WTC11 (cell line): ENCODE measurements around the gene SLC2A10. TPM values are rescaled to one million over a fixed set of nuclear protein-coding genes. Genes with fewer than 3 reads are reported as not detected.

Experiments
- ATAC-seq: fragments of 200-7000 bp; cut with Tn5 transposase; 2 replicates; pipeline ENCODE4 v1.10.0; 2021; ENCODE audit warnings: mild to moderate bottlenecking, moderate library complexity
- CTCF ChIA-PET: fragments of 300-600 bp; sonication (Branson Sonifier 250); formaldehyde crosslinking; loops from one replicate; lab custom pipeline; 2021; ENCODE audit warnings: antibody characterized with exemption; lab: Charles Lee
- POLR2A ChIA-PET: fragments of 350-600 bp; sonication (Branson Sonifier 250); formaldehyde crosslinking; loops from one replicate; lab custom pipeline; 2021; ENCODE audit warnings: antibody characterized with exemption; lab: Charles Lee
- DNase-seq: peaks from one replicate; pipeline ENCODE4 v3.0.0; 2021; ENCODE audit warnings: low spot score
- H3K27ac Mint-ChIP-seq: 2 replicates; pipeline ENCODE4 v1.8.0; 2021; ENCODE audit warnings: mixed read lengths
- H3K27me3 Mint-ChIP-seq: 2 replicates; pipeline ENCODE4 v1.8.0; 2021; ENCODE audit warnings: low read depth, mild to moderate bottlenecking, moderate library complexity, mixed read lengths
- H3K36me3 Mint-ChIP-seq: 2 replicates; pipeline ENCODE4 v1.8.0; 2021; ENCODE audit warnings: mixed read lengths
- H3K4me1 Mint-ChIP-seq: 2 replicates; pipeline ENCODE4 v1.8.0; 2022; ENCODE audit warnings: mixed read lengths
- H3K4me3 Mint-ChIP-seq: 2 replicates; pipeline ENCODE4 v1.8.0; 2021; ENCODE audit warnings: mild to moderate bottlenecking, moderate library complexity, mixed read lengths
- H3K9me3 Mint-ChIP-seq: 2 replicates; pipeline ENCODE4 v1.8.0; 2021; ENCODE audit warnings: mixed read lengths
- ELF4 ChIP-seq: sonication (generic); formaldehyde crosslinking; IDR thresholded peaks from 2 replicates; pipeline ENCODE4 v1.8.1; 2022; ENCODE audit warnings: low read depth, mild to moderate bottlenecking, moderate library complexity, missing genetic modification reagents
- ETV6 ChIP-seq: sonication (generic); formaldehyde crosslinking; IDR thresholded peaks from 2 replicates; pipeline ENCODE4 v1.8.1; 2022; ENCODE audit warnings: mild to moderate bottlenecking, missing genetic modification reagents
- FOXK1 ChIP-seq: sonication (generic); formaldehyde crosslinking; IDR thresholded peaks from 2 replicates; pipeline ENCODE4 v1.8.0; 2022; ENCODE audit warnings: mild to moderate bottlenecking, moderate library complexity, missing genetic modification reagents
- GABPB1 ChIP-seq: sonication (generic); formaldehyde crosslinking; IDR thresholded peaks from 2 replicates; pipeline ENCODE4 v1.8.1; 2023; ENCODE audit warnings: mild to moderate bottlenecking, missing genetic modification reagents
- GTF2I ChIP-seq: fragments of 250-450 bp; sonication (Bioruptor Pico); conservative IDR thresholded peaks from 2 replicates; pipeline ENCODE4 v1.4.0; 2021; ENCODE audit warnings: mild to moderate bottlenecking
- IRF2 ChIP-seq: sonication (generic); formaldehyde crosslinking; IDR thresholded peaks from 2 replicates; pipeline ENCODE4 v1.8.0; 2022; ENCODE audit warnings: low read depth, missing genetic modification reagents, borderline replicate concordance
- NFE2L1 ChIP-seq: sonication (generic); formaldehyde crosslinking; IDR thresholded peaks from 2 replicates; pipeline ENCODE4 v1.8.1; 2023; ENCODE audit warnings: missing genetic modification reagents
- NR3C1 ChIP-seq: sonication (generic); formaldehyde crosslinking; conservative IDR thresholded peaks from 2 replicates; pipeline ENCODE4 v1.8.1; 2023; ENCODE audit warnings: low read depth, mild to moderate bottlenecking, missing genetic modification reagents
- TP53 ChIP-seq: sonication (generic); formaldehyde crosslinking; IDR thresholded peaks from 2 replicates; pipeline ENCODE4 v1.8.1; 2023; ENCODE audit warnings: mild to moderate bottlenecking, missing genetic modification reagents
- ZNF121 ChIP-seq: sonication (generic); formaldehyde crosslinking; IDR thresholded peaks from 2 replicates; pipeline ENCODE4 v1.8.0; 2023; ENCODE audit warnings: missing genetic modification reagents
- ZNF317 ChIP-seq: sonication (generic); formaldehyde crosslinking; IDR thresholded peaks from 2 replicates; pipeline ENCODE4 v1.8.1; 2023; ENCODE audit warnings: low read depth, mild to moderate bottlenecking, moderate library complexity, missing genetic modification reagents, borderline replicate concordance
- total RNA-seq: library from RNA; stranded (reverse); gene quantifications from 3 replicates; pipeline ENCODE4 v1.2.3, GENCODE V29; 2021
- TF ChIP-seq, protein P1 (sequence below): sonication (generic); formaldehyde crosslinking; conservative IDR thresholded peaks from 2 replicates; pipeline ENCODE4 v1.8.1; 2023; ENCODE audit warnings: mild to moderate bottlenecking, low read depth, missing genetic modification reagents, moderate library complexity
- TF ChIP-seq, protein P2 (sequence below): sonication (generic); formaldehyde crosslinking; conservative IDR thresholded peaks from 2 replicates; pipeline ENCODE4 v1.8.1; 2022; ENCODE audit warnings: mild to moderate bottlenecking, missing genetic modification reagents
- TF ChIP-seq, protein P3 (sequence below): fragments of 250-450 bp; sonication (Bioruptor Pico); IDR thresholded peaks from 2 replicates; pipeline ENCODE4 v1.9.0; 2021; ENCODE audit warnings: moderate library complexity, mild to moderate bottlenecking, inconsistent platforms, borderline replicate concordance
- TF ChIP-seq, protein P4 (sequence below): sonication (generic); formaldehyde crosslinking; IDR thresholded peaks from 2 replicates; pipeline ENCODE4 v1.8.0; 2022; ENCODE audit warnings: mild to moderate bottlenecking, missing genetic modification reagents
- TF ChIP-seq, protein P5 (sequence below): sonication (generic); formaldehyde crosslinking; IDR thresholded peaks from 2 replicates; pipeline ENCODE4 v1.8.1; 2023; ENCODE audit warnings: mild to moderate bottlenecking, missing genetic modification reagents
- TF ChIP-seq, protein P6 (sequence below): fragments of 250-450 bp; sonication (Bioruptor Pico); IDR thresholded peaks from 2 replicates; pipeline ENCODE4 v1.9.0; 2021; ENCODE audit warnings: mild to moderate bottlenecking, borderline replicate concordance
- TF ChIP-seq, protein P7 (sequence below): sonication (generic); formaldehyde crosslinking; IDR thresholded peaks from 2 replicates; pipeline ENCODE4 v1.8.1; 2023; ENCODE audit warnings: mild to moderate bottlenecking, missing genetic modification reagents, moderate library complexity
- TF ChIP-seq, protein P8 (sequence below): sonication (generic); formaldehyde crosslinking; IDR thresholded peaks from 2 replicates; pipeline ENCODE4 v1.8.0; 2023; ENCODE audit warnings: missing genetic modification reagents

SLC2A10 gene
- total RNA-seq, 1 experiment from 2014 or later: 8.0 TPM

DNA sequence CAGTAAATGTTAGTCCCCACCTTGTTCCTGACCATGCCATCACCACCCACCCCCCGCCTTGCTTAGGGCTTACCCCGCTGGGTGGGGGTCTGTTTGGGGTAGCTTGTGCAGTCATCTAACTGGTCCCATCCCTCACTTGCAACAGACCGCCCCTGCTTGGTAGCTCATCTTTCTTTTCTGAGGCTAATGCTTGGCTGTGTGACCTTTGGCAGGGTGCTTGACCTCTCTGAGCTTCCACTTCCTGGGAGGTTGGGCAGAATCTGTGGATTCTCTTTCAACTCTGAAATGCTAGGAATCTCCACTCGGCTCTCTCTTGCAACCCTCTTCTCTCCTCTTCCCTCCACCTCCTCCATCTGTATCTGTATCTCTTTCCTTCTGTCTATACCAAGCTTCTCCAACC, 70.4 kb downstream of the SLC2A10 start:
- H3K4me3 Mint-ChIP-seq: no peak overlapping the region
- POLR2A ChIA-PET: interaction anchor here (1.0 kb wide), 1 partner anchor 36 kb away, joined by 3 read pairs; no protein-coding TSS in a partner anchor

DNA sequence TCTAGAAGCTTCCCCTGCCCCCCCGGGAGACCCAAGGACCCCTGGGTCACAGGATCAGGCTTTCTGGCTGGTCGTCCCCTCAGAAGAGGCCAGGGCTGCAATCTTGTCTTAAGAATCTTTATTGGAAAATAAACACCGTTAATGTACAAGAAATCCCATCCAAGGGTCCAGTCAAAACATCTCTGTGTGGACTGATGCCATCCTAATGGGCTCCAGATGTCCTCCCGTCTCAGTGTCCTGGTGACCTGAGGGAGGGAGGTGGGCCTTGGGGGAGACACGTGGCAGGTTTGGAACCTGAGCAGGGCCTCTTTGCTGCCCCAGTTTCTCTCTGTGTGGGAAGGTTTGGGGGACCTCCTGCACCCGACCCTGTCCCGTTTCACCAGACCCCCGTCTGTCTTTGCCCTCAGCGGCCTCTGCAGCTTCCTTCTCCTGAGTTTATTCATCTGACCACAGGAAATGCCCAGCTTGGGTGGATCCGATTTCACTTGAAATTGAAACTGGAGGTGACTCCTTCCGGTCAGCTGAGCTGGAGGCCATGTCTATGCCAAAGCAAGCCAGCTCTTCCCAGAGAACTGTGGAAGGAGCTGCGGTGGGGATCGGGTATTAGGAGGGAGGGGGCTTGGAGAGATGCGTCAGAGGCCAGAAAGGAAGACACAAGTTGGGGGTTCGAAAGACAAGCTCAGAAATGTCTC, 75.1 kb downstream of the SLC2A10 start:
- ATAC-seq (no peak), DNase-seq (no peak)
- no peaks in the 10 kb centered on the region for H3K9me3 Mint-ChIP-seq
- POLR2A ChIA-PET: interaction anchor here (0.5 kb wide), 1 partner anchor 30 kb away, joined by 3 read pairs; no protein-coding TSS in a partner anchor
- H3K27me3 Mint-ChIP-seq: no peaks in the 10 kb centered on the region
- H3K36me3 Mint-ChIP-seq: no peaks in the 10 kb centered on the region
- H3K27ac Mint-ChIP-seq: no peak overlapping the region
- no peak overlapping the region for H3K4me3 Mint-ChIP-seq
- CTCF ChIA-PET: interaction anchor here (1.1 kb wide), 2 partner anchors 36 to 386 kb away, joined by 3 read pairs; no protein-coding TSS in a partner anchor
- H3K4me1 Mint-ChIP-seq: peaks cover 14% of the 10 kb centered on the region
- TF ChIP-seq, protein P1, sequence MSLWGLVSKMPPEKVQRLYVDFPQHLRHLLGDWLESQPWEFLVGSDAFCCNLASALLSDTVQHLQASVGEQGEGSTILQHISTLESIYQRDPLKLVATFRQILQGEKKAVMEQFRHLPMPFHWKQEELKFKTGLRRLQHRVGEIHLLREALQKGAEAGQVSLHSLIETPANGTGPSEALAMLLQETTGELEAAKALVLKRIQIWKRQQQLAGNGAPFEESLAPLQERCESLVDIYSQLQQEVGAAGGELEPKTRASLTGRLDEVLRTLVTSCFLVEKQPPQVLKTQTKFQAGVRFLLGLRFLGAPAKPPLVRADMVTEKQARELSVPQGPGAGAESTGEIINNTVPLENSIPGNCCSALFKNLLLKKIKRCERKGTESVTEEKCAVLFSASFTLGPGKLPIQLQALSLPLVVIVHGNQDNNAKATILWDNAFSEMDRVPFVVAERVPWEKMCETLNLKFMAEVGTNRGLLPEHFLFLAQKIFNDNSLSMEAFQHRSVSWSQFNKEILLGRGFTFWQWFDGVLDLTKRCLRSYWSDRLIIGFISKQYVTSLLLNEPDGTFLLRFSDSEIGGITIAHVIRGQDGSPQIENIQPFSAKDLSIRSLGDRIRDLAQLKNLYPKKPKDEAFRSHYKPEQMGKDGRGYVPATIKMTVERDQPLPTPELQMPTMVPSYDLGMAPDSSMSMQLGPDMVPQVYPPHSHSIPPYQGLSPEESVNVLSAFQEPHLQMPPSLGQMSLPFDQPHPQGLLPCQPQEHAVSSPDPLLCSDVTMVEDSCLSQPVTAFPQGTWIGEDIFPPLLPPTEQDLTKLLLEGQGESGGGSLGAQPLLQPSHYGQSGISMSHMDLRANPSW (CRISPR knock-in tag): no peak
- TF ChIP-seq NFE2L1 (no peak), FOXK1 (CRISPR knock-in tag) (no peak), ZNF121 (no peak), TP53 (CRISPR knock-in tag) (no peak), ELF4 (no peak), IRF2 (CRISPR knock-in tag) (no peak), GABPB1 (CRISPR knock-in tag) (no peak), ETV6 (CRISPR knock-in tag) (no peak), ZNF317 (no peak)
- TF ChIP-seq, protein P2, sequence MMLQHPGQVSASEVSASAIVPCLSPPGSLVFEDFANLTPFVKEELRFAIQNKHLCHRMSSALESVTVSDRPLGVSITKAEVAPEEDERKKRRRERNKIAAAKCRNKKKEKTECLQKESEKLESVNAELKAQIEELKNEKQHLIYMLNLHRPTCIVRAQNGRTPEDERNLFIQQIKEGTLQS (CRISPR knock-in tag): no peak
- TF ChIP-seq, protein P3, sequence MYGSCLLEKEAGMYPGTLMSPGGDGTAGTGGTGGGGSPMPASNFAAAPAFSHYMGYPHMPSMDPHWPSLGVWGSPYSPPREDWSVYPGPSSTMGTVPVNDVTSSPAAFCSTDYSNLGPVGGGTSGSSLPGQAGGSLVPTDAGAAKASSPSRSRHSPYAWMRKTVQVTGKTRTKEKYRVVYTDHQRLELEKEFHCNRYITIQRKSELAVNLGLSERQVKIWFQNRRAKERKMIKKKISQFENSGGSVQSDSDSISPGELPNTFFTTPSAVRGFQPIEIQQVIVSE (CRISPR knock-in tag): no peak
- TF ChIP-seq, protein P4, sequence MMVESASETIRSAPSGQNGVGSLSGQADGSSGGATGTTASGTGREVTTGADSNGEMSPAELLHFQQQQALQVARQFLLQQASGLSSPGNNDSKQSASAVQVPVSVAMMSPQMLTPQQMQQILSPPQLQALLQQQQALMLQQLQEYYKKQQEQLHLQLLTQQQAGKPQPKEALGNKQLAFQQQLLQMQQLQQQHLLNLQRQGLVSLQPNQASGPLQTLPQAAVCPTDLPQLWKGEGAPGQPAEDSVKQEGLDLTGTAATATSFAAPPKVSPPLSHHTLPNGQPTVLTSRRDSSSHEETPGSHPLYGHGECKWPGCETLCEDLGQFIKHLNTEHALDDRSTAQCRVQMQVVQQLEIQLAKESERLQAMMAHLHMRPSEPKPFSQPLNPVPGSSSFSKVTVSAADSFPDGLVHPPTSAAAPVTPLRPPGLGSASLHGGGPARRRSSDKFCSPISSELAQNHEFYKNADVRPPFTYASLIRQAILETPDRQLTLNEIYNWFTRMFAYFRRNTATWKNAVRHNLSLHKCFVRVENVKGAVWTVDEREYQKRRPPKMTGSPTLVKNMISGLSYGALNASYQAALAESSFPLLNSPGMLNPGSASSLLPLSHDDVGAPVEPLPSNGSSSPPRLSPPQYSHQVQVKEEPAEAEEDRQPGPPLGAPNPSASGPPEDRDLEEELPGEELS: no peak
- TF ChIP-seq, protein P5, sequence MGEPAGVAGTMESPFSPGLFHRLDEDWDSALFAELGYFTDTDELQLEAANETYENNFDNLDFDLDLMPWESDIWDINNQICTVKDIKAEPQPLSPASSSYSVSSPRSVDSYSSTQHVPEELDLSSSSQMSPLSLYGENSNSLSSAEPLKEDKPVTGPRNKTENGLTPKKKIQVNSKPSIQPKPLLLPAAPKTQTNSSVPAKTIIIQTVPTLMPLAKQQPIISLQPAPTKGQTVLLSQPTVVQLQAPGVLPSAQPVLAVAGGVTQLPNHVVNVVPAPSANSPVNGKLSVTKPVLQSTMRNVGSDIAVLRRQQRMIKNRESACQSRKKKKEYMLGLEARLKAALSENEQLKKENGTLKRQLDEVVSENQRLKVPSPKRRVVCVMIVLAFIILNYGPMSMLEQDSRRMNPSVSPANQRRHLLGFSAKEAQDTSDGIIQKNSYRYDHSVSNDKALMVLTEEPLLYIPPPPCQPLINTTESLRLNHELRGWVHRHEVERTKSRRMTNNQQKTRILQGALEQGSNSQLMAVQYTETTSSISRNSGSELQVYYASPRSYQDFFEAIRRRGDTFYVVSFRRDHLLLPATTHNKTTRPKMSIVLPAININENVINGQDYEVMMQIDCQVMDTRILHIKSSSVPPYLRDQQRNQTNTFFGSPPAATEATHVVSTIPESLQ (CRISPR knock-in tag): no peak
- TF ChIP-seq, protein P6, sequence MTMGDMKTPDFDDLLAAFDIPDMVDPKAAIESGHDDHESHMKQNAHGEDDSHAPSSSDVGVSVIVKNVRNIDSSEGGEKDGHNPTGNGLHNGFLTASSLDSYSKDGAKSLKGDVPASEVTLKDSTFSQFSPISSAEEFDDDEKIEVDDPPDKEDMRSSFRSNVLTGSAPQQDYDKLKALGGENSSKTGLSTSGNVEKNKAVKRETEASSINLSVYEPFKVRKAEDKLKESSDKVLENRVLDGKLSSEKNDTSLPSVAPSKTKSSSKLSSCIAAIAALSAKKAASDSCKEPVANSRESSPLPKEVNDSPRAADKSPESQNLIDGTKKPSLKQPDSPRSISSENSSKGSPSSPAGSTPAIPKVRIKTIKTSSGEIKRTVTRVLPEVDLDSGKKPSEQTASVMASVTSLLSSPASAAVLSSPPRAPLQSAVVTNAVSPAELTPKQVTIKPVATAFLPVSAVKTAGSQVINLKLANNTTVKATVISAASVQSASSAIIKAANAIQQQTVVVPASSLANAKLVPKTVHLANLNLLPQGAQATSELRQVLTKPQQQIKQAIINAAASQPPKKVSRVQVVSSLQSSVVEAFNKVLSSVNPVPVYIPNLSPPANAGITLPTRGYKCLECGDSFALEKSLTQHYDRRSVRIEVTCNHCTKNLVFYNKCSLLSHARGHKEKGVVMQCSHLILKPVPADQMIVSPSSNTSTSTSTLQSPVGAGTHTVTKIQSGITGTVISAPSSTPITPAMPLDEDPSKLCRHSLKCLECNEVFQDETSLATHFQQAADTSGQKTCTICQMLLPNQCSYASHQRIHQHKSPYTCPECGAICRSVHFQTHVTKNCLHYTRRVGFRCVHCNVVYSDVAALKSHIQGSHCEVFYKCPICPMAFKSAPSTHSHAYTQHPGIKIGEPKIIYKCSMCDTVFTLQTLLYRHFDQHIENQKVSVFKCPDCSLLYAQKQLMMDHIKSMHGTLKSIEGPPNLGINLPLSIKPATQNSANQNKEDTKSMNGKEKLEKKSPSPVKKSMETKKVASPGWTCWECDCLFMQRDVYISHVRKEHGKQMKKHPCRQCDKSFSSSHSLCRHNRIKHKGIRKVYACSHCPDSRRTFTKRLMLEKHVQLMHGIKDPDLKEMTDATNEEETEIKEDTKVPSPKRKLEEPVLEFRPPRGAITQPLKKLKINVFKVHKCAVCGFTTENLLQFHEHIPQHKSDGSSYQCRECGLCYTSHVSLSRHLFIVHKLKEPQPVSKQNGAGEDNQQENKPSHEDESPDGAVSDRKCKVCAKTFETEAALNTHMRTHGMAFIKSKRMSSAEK (CRISPR knock-in tag): no peak
- TF ChIP-seq, protein P7, sequence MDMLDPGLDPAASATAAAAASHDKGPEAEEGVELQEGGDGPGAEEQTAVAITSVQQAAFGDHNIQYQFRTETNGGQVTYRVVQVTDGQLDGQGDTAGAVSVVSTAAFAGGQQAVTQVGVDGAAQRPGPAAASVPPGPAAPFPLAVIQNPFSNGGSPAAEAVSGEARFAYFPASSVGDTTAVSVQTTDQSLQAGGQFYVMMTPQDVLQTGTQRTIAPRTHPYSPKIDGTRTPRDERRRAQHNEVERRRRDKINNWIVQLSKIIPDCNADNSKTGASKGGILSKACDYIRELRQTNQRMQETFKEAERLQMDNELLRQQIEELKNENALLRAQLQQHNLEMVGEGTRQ (CRISPR knock-in tag): no peak
- TF ChIP-seq, protein P8, sequence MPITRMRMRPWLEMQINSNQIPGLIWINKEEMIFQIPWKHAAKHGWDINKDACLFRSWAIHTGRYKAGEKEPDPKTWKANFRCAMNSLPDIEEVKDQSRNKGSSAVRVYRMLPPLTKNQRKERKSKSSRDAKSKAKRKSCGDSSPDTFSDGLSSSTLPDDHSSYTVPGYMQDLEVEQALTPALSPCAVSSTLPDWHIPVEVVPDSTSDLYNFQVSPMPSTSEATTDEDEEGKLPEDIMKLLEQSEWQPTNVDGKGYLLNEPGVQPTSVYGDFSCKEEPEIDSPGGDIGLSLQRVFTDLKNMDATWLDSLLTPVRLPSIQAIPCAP (CRISPR knock-in tag): no peak

More for the DNA sequence above, 70.4 kb downstream of the SLC2A10 start:
- CTCF ChIA-PET: interaction anchor here (1.6 kb wide), 1 partner anchor 27 kb away, joined by 7 read pairs; no protein-coding TSS in a partner anchor
- ATAC-seq: no peak; the same call in 1 of the 2 replicates
- Mint-ChIP-seq H3K36me3 (no peaks in the 10 kb centered on the region), H3K27me3 (no peaks in the 10 kb centered on the region), H3K9me3 (peaks cover 8% of the 10 kb centered on the region), H3K4me1 (peaks cover 17% of the 10 kb centered on the region), H3K27ac (no peak overlapping the region)
- DNase-seq: no peak
- TF ChIP-seq NR3C1 (CRISPR knock-in tag) (no peak), GTF2I (0 out of 2 replicates have a peak, but pooled peaks have one; percentile 17)
- TF ChIP-seq, all 79 proteins: peak for 1
